Upper lobe of left lung (tissue), 6 donors: ENCODE results near the gene AQP1. TPM values are rescaled to one million over a fixed set of nuclear protein-coding genes. Genes with fewer than 3 reads are reported as not detected.

Experiments used
- ATAC-seq, 2 donors: fragments of 200-7000 bp; cut with Tn5 transposase; one replicate each; pipeline ENCODE4 v1.9.1; 2022; ENCODE audit warnings: mild to moderate bottlenecking in 2 of 2, moderate library complexity in 2 of 2; ENCODE audit not compliant: low FRiP score in 2 of 2
- DNase-seq, 2 donors: peaks; one replicate each; pipeline ENCODE4 v3.0.0-alpha.2; 2019 to 2020
- H3K27ac ChIP-seq, 4 donors: fragments of 200-600 bp; sonication (generic); one replicate each; pipeline ENCODE4 v1.5.1; 2016 to 2019
- H3K27me3 ChIP-seq, 4 donors: fragments of 200-600 bp; sonication (generic); one replicate each; pipeline ENCODE4 v1.5.1; 2017 to 2019
- H3K36me3 ChIP-seq, 4 donors: fragments of 200-600 bp; sonication (generic); one replicate each; pipeline ENCODE4 v1.5.1; 2016 to 2019
- H3K4me1 ChIP-seq, 4 donors: fragments of 200-600 bp; sonication (generic); one replicate each; pipeline ENCODE4 v1.5.1; 2018 to 2019
- H3K4me3 ChIP-seq, 4 donors: fragments of 200-600 bp; sonication (generic); one replicate each; pipeline ENCODE4 v1.5.1; 2017 to 2019; ENCODE audit warnings: mild to moderate bottlenecking in 2 of 4, moderate library complexity in 1 of 4
- H3K9me3 ChIP-seq, 4 donors: fragments of 200-600 bp; sonication (generic); one replicate each; pipeline ENCODE4 v1.5.1; 2018 to 2019
- EP300 ChIP-seq, 4 donors: sonication (generic); formaldehyde crosslinking; IDR thresholded peaks; one replicate each; pipeline ENCODE4 v1.5.1; 2017; ENCODE audit warnings: antibody characterized with exemption in 4 of 4, control low read depth in 2 of 4
- POLR2A ChIP-seq, 4 donors: fragments of 450-650 bp; IDR thresholded peaks; one replicate each; pipeline ENCODE4 v1.5.1; 2016 to 2017; ENCODE audit warnings: antibody characterized with exemption in 4 of 4, mild to moderate bottlenecking in 2 of 4
- POLR2AphosphoS5 ChIP-seq, 2 donors: sonication (generic); formaldehyde crosslinking; IDR thresholded peaks; one replicate each; pipeline ENCODE4 v1.5.1; 2017; ENCODE audit warnings: antibody characterized with exemption in 2 of 2
- WGBS, 2 donors: methylation state at CpG; one replicate each; pipeline ENCODE4 v1.1.5; 2017 to 2018; 5-methylcytosine and 5-hydroxymethylcytosine counted together
- total RNA-seq, 6 donors: library from RNA; depleted of rRNA in 4 of 6; stranded (reverse); fragments of >200 nt in 4 of 6; gene quantifications; one replicate each; pipeline versions ENCODE4 v1.1.0 to v1.2.1, GENCODE V29; 2016 to 2021
- TF ChIP-seq, protein P1 (sequence below), 6 experiments: fragments of 450-650 bp in 4 of 6; fragments of 200-600 bp in 2 of 6; sonication (generic) in 2 of 6; IDR thresholded peaks; one replicate each; pipeline ENCODE4 v1.5.1; 2016 to 2019; ENCODE audit warnings: antibody characterized with exemption in 6 of 6
- donor health status: DM: no; HTN: no; CAD: no; lungs with moderate emphysema.
- donor health status: DM: no; HTN: yes; CAD: no; lungs with severe emphysema.

The AQP1 gene
- total RNA-seq, 6 donors from 2014 or later = 113 to 1,228 (median 802) TPM

DNA sequence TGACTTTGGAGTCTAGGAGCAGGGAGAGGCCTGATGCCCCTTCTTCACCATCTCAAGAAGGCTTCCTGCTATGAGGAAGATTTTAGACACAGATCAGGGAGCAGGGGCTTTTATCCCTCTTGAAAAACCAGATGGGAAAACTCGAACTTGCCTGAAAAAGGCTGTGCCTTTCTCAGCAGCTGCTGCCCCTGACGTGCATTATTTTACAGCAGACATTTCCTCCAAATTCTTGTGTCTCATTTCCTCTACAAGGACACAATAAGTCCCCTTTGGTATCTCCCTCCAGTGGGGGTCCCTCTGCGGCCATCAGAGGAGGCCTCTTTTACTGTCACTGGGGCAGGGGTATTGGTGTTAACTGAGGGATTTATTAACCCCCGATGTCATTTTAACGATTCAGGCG is 38.0 kb upstream of the AQP1 start:
- Histone ChIP-seq H3K27ac (no peak overlapping the region), H3K36me3 (peaks cover 0 to 26% (median 14%) of the 10 kb centered on the region in 4 donors), H3K27me3 (no peaks in the 10 kb centered on the region), H3K4me3 (no peak overlapping the region), H3K4me1 (peaks cover 9 to 25% (median 19%) of the 10 kb centered on the region in 4 donors), H3K9me3 (no peaks in the 10 kb centered on the region)
- TF ChIP-seq POLR2A (IDR thresholded peaks at IDR 0.05) (no peak), EP300 (IDR thresholded peaks at IDR 0.05) (no peak), POLR2AphosphoS5 (IDR thresholded peaks at IDR 0.05) (no peak)
- TF ChIP-seq, protein P1, sequence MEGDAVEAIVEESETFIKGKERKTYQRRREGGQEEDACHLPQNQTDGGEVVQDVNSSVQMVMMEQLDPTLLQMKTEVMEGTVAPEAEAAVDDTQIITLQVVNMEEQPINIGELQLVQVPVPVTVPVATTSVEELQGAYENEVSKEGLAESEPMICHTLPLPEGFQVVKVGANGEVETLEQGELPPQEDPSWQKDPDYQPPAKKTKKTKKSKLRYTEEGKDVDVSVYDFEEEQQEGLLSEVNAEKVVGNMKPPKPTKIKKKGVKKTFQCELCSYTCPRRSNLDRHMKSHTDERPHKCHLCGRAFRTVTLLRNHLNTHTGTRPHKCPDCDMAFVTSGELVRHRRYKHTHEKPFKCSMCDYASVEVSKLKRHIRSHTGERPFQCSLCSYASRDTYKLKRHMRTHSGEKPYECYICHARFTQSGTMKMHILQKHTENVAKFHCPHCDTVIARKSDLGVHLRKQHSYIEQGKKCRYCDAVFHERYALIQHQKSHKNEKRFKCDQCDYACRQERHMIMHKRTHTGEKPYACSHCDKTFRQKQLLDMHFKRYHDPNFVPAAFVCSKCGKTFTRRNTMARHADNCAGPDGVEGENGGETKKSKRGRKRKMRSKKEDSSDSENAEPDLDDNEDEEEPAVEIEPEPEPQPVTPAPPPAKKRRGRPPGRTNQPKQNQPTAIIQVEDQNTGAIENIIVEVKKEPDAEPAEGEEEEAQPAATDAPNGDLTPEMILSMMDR (IDR thresholded peaks at IDR 0.05) = no peak
- no peak for ATAC-seq
- DNase-seq = no peak
- 77 to 82% methylated on average over 6 of the region's 6 CpGs for WGBS, 2 donors

DNA sequence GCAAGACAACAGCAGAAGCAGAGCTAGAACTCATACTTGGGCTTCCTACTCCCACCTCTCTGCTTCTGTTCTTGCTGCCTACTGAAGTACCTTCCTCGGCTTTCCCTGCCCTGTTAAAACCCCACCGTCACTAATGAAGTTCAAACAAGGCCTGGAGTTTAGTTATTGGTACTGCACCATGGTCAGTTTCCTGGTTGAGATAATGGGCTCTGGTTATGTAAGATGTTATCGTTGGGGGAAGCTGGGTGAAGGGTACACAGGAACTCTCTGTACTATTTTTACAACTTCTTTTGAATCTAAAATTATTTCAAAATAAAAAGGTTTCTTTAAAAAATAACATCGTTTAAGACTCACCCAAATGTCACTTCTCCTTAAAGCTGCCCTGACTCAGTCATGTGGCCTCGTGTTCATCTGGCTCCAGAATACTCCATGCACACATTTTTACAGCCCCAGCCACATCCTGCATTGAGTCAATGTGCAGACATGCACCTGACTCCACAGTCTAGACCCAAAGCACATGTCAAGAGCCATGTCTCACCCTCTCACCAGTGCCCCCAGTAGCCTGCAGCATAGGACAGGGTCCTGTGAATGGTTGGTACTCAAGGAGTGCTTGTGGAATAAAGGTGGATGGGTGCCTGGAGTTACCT is 36.9 kb upstream of the AQP1 start:
- 80 to 89% methylated on average over 5 of the region's 5 CpGs for WGBS, 2 donors
- peaks cover 0 to 26% (median 14%) of the 10 kb centered on the region in 4 donors for H3K36me3 ChIP-seq
- peaks cover 7 to 15% (median 14%) of the 10 kb centered on the region in 4 donors for H3K4me1 ChIP-seq
- no peaks in the 10 kb centered on the region for H3K27me3 ChIP-seq
- H3K9me3 ChIP-seq = no peaks in the 10 kb centered on the region
- no peak overlapping the region for H3K4me3 ChIP-seq
- no peak for TF ChIP-seq EP300 (IDR thresholded peaks at IDR 0.05)
- no peak for TF ChIP-seq POLR2A (IDR thresholded peaks at IDR 0.05)
- no peak for TF ChIP-seq POLR2AphosphoS5 (IDR thresholded peaks at IDR 0.05)
- TF ChIP-seq, protein P1 (IDR thresholded peaks at IDR 0.05) = no peak
- DNase-seq (no peak), ATAC-seq (no peak)
- H3K27ac ChIP-seq = no peak overlapping the region

DNA sequence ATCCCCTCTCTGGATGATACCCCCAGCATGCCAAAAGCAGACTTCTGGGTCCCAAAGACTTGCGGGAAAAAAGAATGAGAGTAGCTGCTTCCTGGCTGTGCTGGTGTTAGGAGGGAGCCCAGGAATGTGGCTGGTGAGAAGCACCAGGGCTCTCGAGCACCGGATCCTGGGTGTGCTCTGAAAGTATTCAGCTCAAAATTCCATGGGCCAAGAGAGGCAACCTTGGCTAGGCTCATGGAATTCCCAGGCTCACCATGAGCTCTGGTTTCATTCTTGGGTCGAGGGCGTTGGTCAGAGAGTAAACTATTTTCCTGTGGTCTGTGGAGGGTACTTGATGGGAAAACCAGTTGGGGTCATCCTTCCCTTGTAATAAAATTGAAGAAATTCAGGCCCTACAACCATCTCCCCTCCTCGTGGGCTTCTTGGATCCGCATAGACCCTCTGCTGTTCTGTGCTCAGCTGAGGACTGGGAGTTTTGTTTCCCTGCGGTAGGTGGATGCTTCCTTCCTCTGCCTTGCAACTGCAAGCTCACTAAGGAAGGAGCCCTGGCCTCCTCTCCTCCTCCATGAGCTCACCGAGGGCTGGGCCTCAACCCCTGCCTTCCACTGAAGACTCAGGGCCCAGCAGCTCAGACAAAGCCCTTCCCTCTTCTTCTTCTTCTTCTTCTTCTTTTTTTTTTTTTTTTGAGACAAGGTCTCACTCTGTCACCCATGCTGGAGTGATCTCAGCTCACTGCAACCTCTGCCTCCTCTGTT is 34.5 kb upstream of the AQP1 start:
- no peak overlapping the region for H3K4me3 ChIP-seq
- no peaks in the 10 kb centered on the region for H3K9me3 ChIP-seq
- TF ChIP-seq EP300 (IDR thresholded peaks at IDR 0.05) (no peak), POLR2AphosphoS5 (IDR thresholded peaks at IDR 0.05) (no peak), POLR2A (IDR thresholded peaks at IDR 0.05) (no peak)
- TF ChIP-seq, protein P1 (IDR thresholded peaks at IDR 0.05) = no peak
- H3K36me3 ChIP-seq = peaks cover 0 to 23% (median 10%) of the 10 kb centered on the region in 4 donors
- DNase-seq (peak in 1 of 2 donors; percentile 44), ATAC-seq (peak in 1 of 2 donors; percentile 43)
- no peaks in the 10 kb centered on the region for H3K27me3 ChIP-seq
- H3K4me1 ChIP-seq = peaks cover 9 to 21% (median 13%) of the 10 kb centered on the region in 4 donors
- peak overlapping the region; percentile 1 to 66 (median 46) for H3K27ac ChIP-seq
- 59 to 67% methylated on average over 9 of the region's 9 CpGs for WGBS, 2 donors

DNA sequence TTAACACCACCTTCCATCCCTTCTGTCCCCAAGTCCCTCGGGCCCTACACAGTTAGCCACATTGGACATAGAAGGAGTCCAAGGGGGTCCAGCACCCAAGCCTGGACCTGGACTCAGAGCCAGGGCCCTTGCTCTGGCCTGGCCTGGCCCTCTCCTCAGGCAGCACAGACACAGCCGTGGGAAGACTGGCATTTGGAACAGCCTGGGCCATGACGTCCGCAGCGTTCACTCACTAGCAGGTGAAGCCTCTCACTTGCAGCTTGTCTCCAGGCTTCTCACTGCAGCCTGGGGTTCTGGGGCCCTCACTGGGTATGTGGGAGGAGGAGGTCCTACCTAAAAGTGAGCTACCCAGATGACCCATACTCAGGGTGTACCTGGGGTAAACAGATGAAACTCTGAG is 33.7 kb upstream of the AQP1 start:
- TF ChIP-seq POLR2AphosphoS5 (IDR thresholded peaks at IDR 0.05) (no peak), EP300 (IDR thresholded peaks at IDR 0.05) (no peak), POLR2A (IDR thresholded peaks at IDR 0.05) (no peak)
- TF ChIP-seq, protein P1 (IDR thresholded peaks at IDR 0.05) = no peak
- H3K9me3 ChIP-seq = no peaks in the 10 kb centered on the region
- H3K27ac ChIP-seq = peak overlapping the region in 1 of 4 donors; percentile 66
- H3K4me3 ChIP-seq = no peak overlapping the region
- peaks cover 9 to 21% (median 13%) of the 10 kb centered on the region in 4 donors for H3K4me1 ChIP-seq
- peaks cover 0 to 15% (median 4%) of the 10 kb centered on the region in 4 donors for H3K36me3 ChIP-seq
- no peaks in the 10 kb centered on the region for H3K27me3 ChIP-seq
- 85 to 100% methylated on average over 1 to 4 of the region's 5 CpGs for WGBS, 2 donors
- ATAC-seq = no peak
- no peak for DNase-seq
